Stimulated activated CD4-positive, alpha-beta T cell treated with anti-CD3 and anti-CD28 coated beads, Interleukin-15, amount 100 ng/mL, for 48 hours (primary cell): ENCODE measurements around the gene PABPN1L.

Experiments used
- DNase-seq, 2 donors: peaks; one replicate each; pipeline ENCODE4 v3.0.0-alpha.2; 2020; ENCODE audit warnings: low read depth in 2 of 2

The PABPN1L gene

DNA sequence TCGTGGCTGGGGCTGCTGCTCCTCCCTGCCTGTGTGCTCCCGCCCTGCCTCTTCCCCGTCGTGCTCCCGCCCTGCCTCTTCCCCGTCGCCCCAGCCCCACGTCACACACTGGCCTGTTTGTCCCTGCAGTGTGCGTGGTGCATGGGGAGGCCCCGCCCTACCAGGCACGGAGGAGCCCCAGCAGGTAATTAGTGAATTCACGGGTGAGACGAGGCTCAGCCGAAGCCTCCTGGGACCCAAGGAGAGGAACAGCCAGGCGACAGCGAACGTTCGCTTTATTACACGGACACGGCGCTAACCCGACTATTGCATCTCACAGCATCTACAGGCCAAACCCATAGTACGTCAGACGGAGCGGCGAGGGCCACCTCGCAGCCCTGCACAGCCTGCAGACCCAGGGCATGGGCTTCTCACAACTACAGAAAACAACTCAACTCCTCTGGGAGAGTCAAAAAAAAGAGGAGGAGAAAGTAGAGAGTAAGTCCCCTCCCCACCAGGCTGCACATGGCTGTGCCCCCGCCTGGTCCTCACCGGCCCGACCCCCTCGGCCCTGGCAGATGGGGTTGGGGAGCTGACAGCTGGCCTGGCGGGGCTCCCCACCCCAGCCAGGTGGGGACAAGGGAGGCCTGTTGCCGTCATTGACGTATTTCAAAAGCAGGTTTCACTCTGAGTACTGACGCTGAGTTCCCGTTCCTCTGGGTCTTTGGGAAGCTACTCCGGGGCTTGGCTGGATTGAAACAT, 4.3 kb upstream of the PABPN1L start:
- DNase-seq = no peak

DNA sequence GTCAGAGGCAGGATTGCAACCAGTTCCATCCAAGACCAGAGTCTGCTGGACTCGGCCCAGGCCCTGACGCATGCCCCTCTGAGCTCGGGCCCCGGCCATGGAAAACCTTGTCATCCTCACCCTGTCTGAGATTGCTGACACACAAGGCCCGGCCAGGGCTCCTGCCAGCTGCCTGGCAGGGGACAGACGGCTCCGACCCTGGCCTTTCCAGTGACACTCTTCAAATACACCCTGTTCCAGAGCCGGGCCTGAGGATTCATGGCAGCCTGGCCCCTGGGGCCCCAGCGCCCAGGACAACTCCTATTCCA, 3.2 kb upstream of the PABPN1L start:
- no peak for DNase-seq

DNA sequence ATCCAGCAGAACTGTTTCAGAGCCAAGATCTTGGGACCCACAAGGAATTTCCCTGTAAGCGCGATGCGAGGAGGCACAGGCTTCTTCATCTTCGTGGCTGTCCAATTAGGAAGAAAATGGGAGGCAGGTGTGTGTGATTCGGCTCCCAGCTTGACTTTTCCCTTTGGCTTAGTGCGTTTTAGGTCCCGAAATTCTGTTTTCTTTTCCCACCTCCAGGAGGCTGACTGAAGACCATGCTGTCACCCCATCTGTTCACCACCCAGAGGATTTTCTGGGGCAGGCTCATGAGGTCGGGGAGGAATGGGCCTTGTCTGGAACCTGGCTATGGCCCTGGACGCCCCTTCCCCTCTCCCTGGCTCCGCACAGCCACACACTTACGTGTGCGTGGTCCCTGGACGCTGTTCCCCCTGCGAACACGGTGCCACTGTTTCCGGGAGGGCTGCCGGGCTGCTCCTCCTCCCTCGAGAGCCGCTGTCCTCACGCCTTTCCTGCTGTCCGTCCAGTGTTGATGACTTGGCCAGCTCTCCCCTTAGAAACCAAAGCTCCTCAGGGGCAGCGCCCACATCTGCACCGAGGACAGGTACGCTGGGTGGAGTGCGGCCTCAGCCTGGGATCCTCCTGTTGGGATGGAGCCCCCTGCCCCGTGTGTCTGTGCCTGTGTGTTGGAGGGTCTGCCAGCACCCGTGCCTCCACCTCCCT, 2.7 kb upstream of the PABPN1L start:
- no peak for DNase-seq

DNA sequence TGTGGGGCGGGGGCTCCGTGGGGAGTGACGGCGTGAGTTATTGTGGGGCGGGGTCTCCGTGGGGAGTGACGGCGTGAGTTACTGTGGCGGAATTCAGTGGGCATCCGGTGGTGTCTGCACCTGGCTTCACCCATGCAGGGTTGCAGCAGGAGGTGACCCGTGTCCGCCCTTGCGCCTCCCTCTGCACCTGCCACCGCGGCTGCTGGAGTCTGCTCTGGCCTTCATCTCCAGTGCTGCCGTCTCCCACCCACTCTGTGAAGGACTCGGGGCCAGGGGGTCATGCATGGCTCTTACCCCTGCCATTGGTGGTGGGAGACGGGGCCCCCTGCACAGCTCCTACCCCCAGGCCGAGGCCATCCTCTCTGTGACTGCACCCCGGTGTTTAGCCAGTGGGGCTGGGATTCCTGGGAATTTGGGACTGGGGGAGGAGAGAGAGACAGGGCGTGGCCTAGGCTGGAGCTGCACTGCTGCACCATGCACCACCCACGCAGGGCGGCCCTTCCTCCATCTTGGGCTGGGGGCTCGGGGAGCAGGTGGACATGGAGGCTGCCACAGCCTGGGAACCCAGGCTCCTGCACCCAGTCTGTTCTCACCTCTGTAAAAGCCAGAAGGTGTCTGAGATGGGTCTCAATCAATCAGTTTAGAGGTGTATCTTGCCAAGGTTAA, 1.3 kb upstream of the PABPN1L start:
- DNase-seq = no peak

DNA sequence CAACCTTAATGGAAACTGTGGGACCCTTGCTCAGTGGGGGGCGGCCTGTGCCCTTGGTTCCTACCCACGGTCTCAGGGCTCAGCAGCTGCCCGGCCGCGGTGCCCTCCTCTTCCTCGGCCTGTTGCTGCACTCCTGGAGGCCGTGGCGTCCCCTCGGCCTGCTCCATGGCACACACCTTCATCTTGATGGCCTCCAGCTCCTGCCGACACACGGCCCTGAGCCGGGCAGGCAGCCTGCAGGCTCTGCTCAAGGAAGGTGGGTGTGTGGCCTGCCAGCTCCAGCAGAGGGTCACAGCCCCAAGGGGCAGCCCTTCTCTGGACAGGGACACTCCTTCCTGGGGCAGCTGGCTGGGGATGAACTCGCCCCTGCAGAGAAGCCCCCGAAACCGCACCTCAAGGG, 718 bp downstream of the PABPN1L start:
- DNase-seq = no peak

DNA sequence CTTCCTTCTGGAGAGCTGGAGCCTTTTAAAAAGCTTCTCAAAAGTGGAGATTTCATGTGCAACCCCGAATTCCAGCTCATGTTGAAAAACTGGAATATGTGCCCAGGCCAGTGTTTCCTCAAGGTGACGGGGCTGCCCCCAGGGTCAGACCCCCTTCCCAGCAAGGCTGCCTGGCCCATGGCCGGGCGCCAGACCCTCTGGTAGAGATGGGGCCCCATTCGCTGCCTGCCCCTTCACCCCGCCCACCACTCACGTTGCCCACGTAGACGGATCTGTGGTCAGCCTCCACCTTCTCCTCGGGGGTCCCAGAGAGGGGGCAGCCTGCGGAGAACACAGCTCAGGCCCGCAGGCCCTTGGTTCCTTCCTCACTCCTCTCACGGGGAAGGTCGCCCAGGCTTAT, 1.1 kb downstream of the PABPN1L start:
- no peak for DNase-seq

DNA sequence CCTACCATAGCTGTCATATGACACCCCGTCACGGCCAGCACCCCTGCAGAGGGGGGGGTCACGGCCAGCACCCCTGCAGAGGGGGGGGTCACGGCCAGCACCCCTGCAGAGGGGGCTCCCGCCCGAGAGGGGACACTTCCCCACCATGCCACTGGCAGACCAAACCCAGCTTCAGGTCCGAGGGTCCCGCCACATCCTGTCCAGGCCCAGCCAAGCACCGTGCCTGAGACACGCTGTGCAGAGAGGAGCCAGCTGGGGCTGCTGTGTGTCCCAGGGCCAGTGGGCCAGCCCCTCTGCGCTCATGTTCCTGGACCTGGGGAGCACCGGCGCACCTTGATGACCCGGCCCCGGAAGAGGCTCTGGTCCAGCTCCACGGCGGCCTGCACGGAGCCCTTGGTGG, 1.9 kb downstream of the PABPN1L start:
- DNase-seq = no peak

DNA sequence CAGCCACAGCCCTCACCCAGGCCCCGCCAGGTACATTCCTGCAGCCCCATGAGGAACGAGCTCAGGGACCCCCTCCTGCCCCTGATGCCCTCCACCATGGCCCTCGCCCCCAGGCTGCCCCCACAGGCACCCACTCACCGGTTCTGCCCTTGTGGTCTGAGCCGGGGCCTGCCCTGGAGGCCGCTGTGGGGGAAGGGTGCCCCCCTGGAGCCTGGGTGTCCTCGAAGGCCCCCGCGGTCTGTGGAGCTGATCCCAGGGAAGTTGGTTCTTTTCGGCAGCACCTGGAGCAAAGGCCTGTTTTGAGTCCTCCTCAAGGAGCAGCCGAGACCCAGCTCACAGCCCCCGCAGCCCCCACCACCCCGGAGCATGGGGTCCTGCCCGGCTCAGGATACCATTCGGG, 2.4 kb downstream of the PABPN1L start:
- DNase-seq = no peak

DNA sequence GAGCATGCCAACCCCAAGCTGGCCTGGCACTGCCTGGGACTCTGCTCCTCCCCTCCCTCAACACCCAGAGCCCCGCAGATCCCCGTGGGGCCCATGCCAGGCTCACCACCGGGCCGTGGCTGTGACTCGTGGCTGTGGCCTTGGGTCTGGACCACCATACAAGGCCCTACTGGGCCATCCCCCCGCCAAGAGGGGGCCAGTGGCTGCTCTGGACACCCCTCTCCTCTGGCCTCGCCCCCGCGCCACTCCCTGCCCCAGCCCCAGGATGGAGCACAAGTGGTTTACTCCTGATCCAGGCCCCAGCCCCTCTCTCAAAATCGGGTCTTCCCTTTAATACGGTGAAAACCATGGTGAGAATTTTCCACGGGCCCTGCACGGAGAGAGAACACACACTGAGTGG, 3.0 kb downstream of the PABPN1L start:
- DNase-seq = no peak

DNA sequence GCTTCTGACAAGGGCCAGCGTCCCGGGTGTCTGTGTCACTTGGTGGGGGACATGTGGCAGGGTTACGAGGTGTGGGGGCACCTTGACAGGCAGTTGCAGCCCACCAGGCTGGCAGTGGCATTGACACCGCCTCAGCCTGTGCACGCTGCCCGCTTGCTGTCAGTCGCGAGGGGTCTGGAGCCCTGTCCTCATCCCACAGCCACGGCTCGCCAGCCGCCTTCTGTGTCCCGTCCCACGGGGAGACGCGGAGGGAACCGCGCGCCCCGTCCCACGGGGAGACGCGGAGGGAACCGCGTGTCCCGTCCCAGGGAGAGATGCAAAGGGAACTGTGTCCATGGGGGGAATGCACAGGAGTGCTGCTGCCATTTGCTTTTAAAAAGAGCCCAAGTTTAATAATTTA, 3.5 kb downstream of the PABPN1L start:
- no peak for DNase-seq

DNA sequence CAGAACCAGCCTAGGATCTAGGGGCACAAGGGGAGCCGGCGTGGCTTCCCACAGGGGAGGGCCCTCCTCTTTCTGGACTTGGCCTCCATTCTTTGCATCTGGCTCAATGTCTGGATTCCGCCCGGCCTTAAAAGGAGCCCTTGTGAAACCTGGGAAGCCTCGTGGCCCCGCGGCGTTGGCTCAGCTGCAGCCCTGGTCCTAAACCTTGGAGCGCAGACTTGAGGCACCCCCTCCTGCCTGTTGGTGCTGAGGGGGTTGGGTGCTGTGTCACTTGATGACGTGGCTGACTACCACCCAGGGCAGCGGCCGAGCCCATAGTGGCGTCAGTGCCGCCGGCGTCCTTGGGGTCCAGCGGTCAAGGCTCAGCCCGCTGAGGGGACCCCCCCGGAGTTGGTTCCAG, 5.1 kb downstream of the PABPN1L start:
- no peak for DNase-seq

DNA sequence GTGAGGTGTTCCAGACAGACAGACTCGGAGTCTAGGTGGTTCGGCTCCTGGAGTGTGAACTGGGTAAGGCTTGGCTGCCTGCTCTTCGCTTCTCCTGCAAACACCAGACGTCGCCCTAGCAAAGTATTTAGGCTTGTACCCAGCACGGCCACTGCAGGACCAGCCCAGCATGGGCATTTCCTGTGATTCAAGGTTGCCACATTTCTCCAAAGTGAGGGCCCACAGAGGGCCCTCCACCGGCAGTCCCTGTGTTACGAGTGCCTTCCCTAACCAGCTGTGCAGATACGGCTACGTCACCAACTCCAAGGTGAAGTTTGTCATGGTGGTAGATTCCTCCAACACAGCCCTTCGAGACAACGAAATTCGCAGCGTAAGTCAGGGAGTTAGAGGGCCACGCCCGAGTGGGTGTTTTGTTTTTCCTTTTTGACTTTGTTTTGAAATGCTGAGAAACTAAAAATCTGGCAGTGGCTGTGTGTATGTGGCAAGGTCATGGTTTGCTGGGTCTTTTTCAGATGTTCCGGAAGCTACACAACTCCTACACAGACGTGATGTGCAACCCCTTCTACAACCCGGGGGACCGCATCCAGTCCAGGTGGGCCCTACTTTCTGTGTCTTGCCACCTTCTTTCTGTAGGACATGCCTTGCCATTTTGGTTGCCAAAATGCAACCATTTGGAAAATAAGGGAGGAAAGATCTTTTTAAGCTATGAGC, 6.9 kb downstream of the PABPN1L start:
- no peak for DNase-seq

DNA sequence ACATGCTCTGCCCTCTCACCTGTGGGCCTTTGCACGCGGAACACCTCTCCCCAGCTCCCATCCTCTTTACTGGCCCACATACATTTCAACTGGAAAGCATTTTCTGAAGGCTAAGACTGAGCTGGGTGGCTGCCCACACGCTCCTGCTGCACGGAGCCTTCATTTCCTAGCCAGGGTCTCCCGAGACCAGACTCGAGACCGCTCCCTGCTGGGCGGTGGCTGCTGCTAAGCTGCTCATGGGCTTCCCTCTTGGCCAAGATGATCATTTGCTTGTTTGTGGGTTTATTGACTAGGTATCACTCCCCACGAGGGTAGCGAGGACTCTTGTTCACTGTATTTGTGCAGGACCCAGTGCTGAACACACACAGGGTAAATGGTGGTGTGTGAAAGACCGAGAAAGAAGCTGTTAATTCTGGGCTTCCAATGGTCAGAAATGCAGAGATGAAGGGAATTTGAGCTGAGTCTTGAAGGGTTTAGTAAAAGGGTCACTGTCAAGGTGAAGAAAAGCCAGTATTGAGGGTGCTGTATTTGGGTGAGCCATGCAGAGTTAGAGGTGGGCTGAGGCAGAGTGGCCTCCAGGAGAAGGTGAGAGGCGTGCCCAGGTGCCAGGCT, 8.6 kb downstream of the PABPN1L start:
- peak; percentile 42 to 73 for DNase-seq

DNA sequence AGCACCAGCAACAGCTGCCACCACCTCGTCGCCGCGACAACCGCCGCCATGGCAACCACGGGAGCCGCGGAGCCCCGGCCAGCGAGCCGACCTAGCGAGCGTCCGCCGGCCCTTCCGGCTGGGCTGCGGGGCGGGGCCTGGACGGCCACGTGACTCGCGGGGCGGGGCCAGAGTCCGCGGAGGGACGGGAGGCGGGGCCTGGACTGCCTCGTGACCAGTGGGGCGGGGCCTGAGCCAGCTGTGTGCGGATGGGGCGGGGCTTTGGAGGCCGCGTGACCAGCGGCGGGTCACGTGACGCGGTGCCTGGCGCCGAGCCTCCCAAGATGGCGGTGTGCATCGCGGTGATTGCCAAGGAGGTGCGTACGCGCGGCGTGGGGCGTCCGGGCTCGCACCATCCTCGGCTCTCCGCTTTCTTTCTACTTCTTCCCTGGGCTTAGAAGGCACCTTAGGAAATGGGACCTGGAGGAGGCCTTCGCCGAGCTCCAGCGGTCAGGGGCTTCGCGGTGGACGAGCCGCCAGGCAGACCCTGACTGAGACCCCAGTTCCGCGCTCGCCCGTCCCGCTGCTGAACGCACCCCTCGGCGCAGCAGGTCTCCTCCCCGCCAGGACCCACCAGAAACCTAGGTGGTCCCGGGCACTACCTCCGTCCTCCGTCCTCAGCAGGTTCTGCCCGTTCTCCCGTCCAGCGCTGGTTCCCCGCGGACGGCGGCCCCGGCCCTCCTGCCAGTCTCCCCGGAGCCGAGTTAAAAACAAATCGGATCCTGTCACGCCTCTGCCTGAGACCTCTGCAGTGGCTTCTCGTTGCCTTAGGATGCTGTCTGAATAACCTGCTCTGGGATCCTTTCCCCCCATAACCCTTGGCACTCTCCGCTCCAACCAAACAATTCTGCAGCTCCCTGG, 9.4 kb downstream of the PABPN1L start, which contains the start of the genes GALNS and TRAPPC2L:
Gene GALNS (minus strand): TSS at position 120 of the 900 bp plus-strand sequence. CDS start 70 bp downstream, at position 50.
Gene TRAPPC2L (plus strand): TSS at position 300 of the 900 bp plus-strand sequence. CDS start 24 bp downstream, at position 324.
- peak; percentile 98 to 99 for DNase-seq

DNA sequence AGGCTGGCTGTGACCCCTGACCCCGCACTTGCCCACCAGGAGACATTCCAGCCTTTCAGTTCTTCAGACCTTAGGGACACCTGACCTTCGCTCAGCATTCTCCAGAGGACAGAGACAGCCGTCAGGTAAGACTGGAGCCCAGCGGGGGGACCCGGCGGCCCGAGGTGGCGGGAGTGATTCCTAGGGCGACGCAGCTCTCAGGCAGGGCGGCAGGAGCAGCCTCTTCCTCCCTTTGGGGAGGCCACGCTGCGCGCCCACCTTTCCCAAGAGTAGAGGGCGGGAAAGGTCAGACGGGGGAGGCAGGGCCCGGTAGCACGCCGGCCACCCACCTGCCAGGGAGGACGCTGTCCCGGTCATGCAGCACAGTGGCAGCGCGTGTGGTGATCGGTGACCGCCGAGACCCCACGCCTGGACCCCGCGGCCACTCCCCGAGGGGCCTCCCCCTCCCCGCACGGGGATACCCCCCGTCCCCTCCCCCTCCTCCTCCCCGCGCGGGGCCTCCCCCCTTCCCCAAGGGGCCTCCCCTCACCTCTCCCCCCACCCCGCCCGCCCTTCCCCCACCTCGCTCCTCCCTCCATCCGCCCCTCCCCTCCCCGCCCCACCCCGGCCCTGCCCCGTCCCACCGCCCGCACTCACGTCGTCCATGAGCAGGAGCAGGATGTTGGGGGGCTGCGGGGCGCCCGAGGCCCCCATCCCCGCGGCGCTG, 10.2 kb downstream of the PABPN1L start:
- no peak for DNase-seq

DNA sequence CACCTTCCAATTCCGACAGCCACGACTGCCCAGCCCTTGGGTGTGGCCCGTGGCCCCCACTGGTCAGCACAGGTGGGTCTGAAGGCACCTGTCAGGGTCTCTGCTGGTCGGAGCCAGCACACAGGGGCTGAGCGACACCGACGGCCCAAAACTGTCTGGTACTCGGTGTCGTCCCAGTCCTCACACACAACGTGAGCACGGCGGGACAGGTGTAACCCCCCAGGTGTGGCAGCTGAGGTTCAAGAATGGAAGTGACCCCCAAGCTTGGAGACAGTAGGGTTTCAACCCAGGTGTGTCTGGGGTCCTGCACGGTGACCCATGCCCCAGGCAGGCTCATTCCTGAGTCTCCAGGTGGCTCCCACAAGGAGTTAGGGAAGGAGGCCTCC, 10.7 kb downstream of the PABPN1L start:
- DNase-seq = no peak

DNA sequence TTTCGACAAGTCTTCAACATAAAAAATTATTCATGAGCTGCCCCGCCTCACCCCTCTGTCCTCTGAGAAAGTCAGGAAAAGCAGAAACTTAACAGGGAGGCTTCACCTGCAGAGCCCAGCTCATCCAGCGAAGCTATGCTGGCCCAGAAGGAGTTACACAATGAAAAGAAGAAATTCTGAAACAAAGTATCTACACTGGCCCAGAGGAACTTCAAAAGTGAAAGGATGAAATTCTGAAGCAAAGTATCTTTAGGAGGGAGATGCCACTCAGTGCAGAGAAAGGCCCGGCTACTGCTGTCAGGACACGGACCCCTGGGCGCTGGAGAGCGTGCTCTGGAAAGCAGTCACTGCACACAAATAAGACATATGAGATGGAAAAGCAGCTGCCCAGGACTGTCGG, 11.3 kb downstream of the PABPN1L start:
- DNase-seq = no peak

DNA sequence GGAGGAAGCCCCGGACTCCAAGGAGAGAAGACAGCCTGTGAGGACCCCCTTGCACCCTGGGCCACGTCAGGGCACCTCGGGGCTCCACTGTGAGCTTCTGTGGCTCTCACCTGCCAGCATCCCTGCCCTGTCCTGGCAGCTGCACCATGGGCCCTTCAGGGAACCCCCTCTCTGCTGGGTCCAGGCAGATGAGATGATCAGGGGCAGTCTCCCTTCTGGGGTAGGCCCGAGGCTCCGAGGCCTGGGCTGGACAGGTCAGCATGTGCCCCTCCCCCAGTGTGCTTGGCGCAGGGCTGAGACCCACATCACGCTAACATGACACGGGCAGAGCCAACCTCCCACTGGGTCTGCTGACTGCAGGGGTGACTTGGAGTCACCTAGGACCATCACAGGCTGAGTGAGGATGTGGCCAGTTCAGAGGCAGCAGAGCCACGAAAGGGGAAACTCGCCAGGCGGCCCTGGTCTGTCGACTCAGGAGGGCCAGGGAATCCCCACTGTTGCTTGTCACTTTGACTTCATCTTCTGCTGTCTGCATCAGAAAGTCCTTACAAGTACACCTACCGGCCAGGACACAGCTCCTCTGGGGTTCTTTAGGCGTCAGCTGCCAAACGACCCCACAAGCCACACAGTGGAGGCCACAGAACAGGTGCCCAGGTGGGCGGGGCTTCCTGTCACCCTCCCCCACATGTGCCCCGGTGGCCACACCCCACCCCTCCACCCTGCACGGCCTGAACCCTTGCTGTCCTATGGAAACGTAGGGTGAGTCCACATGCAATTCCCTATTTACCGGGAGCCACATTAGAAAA, 12.0 kb downstream of the PABPN1L start:
- no peak for DNase-seq

DNA sequence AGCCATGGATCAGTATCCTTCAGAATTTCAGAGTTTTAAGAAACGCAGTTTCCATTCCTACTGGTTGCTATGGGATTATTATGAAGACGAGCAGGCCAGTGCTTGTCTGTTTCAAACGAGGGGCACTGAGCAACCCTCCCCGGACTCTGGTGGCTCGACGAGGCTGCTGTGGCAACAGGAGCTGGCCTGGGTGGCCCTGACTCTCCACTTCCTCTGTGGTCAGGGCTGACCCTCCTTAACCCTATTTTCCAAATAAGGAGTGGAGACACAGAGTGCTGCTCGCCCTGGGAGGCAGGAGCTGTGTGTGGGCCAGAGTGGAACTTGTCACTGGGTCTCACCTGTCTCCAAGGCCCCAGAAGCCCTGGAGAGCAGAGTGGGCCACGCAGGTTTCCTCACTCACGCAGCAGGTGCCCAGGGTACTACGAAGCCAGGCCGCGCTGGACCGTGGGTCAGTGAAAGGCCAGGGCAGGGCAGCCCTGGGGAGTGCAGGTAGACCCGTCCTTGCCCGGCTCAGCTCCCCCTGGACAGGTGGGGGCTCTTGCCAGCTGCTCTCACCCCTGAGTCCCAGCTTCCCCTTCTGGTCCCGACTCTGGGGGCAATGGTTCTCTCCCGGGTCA, 13.0 kb downstream of the PABPN1L start:
- DNase-seq = no peak
